GM12801 (cell line): ENCODE data around the gene MBIP.

ENCODE experiments used
- CTCF ChIP-seq: IDR thresholded peaks from one replicate; pipeline ENCODE4 v1.5.1; 2011; ENCODE audit warnings: control low read depth; ENCODE audit not compliant: insufficient read length; ENCODE audit errors: extremely low read depth

The MBIP gene

GRCh38 chr14:36320897-36321381, 502 bp upstream of the MBIP start:
- no peak for TF ChIP-seq CTCF

DNA sequence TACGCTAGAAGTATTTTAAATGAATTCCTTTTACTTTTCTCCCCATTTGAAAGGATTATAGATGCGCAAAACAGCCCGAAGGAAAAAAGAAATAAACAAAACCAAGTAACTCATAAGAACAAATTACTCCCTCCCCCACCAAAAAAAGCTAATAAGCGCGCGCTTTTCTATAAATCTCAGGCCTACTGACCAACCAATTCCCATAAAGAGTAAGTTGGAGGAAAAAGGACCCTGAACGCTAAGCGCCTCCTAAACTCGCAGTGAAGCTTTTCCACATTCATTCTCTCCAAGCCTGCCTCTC, 588 bp downstream of the MBIP start:
- TF ChIP-seq CTCF = no peak

- TF ChIP-seq CTCF = no peak
These were observed 2.8 kb downstream of the MBIP start for GRCh38 chr14:36317650-36318049.

GRCh38 chr14:36316131-36316530, 4.3 kb downstream of the MBIP start:
- TF ChIP-seq CTCF = no peak

GRCh38 chr14:36315159-36315853, 5.1 kb downstream of the MBIP start:
- no peak for TF ChIP-seq CTCF

GRCh38 chr14:36313898-36314297, 6.5 kb downstream of the MBIP start:
- TF ChIP-seq CTCF = no peak

DNA sequence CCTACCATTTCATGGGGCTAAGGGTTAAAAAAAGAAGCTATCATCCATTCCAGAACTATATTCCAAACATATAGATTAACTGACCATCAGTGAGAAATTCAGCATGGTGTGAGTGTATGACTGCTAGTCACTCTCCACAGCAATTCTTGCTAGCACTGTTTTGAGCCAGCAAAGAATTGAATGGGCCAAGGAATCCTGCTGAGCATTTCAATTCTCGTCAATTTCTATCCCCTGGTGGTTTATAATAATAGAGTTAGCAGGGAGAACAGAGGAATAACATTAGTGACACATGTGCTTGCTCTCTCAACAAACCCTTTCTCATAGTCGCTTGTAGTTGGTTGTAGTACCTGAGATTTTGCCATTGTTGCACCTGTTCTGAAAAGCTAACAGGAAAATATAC, 7.2 kb downstream of the MBIP start:
- no peak for TF ChIP-seq CTCF

DNA sequence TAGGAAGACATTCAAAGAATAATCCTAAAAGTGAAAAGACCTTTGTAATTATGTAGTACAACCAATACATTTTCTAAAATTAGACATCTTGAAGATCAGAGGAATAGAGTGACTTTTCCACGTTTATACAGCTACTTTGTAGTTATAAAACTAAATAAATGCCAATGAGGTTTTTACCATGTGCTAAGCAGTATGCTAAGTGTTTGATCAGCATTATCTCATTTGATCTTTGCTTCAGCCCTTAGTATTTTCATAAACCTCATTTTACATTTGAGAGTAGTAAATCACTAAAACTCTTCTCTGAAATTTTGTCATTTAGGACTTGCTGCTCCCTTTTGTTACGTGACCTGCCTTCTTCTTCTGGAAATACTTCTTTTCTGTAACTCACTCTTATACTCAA, 13.6 kb downstream of the MBIP start:
- TF ChIP-seq CTCF = no peak
